HepG2 (cell line): ENCODE data around the gene ZNF414. TPM values are rescaled to one million over a fixed set of nuclear protein-coding genes. Genes with fewer than 3 reads are reported as not detected.

Source experiments
- BORCS8-MEF2B ChIP-seq: sonication (generic); formaldehyde crosslinking; IDR thresholded peaks from 2 replicates; pipeline ENCODE4 v1.8.0; 2022; ENCODE audit warnings: mild to moderate bottlenecking, missing genetic modification reagents
- DNMT1 ChIP-seq: sonication (generic); formaldehyde crosslinking; IDR thresholded peaks from 2 replicates; pipeline ENCODE4 v1.5.1; 2020; ENCODE audit warnings: mild to moderate bottlenecking, missing genetic modification reagents
- DNMT3B ChIP-seq: conservative IDR thresholded peaks from 2 replicates; pipeline ENCODE4 v1.6.1; 2016; ENCODE audit warnings: missing biosample characterization, control low read depth
- FLYWCH1 ChIP-seq: sonication (generic); formaldehyde crosslinking; IDR thresholded peaks from 2 replicates; pipeline ENCODE4 v1.8.1; 2023; ENCODE audit warnings: mild to moderate bottlenecking, missing genetic modification reagents
- HDAC2 ChIP-seq: sonication (generic); formaldehyde crosslinking; IDR thresholded peaks from 2 replicates; pipeline ENCODE4 v1.4.0; 2020; ENCODE audit warnings: missing genetic modification reagents
- MBNL3 ChIP-seq: fragments of 250-450 bp; sonication (Bioruptor Pico); conservative IDR thresholded peaks from 2 replicates; pipeline ENCODE4 v1.8.0; 2022; ENCODE audit warnings: mild to moderate bottlenecking, inconsistent platforms
- RCOR2 ChIP-seq: IDR thresholded peaks from 2 replicates; pipeline ENCODE4 v1.6.1; 2016; ENCODE audit warnings: missing biosample characterization, missing genetic modification reagents
- ZFP41 ChIP-seq: sonication (generic); formaldehyde crosslinking; IDR thresholded peaks from 2 replicates; pipeline ENCODE4 v1.4.0; 2020; ENCODE audit warnings: mild to moderate bottlenecking, missing genetic modification reagents, borderline replicate concordance
- ZMYM3 ChIP-seq: sonication (generic); formaldehyde crosslinking; IDR thresholded peaks from 2 replicates; pipeline ENCODE4 v1.5.1; 2020; ENCODE audit warnings: mild to moderate bottlenecking, missing genetic modification reagents
- ZNF24 ChIP-seq: fragments of 450-650 bp; IDR thresholded peaks from 2 replicates; pipeline ENCODE4 v1.6.1; 2017; ENCODE audit warnings: antibody characterized with exemption, mild to moderate bottlenecking
- ZNF260 ChIP-seq: sonication (generic); formaldehyde crosslinking; IDR thresholded peaks from 2 replicates; pipeline ENCODE4 v1.4.0; 2020; ENCODE audit warnings: missing genetic modification reagents, low read depth, mild to moderate bottlenecking, borderline replicate concordance
- ZNF326 ChIP-seq: sonication (generic); formaldehyde crosslinking; IDR thresholded peaks from 2 replicates; pipeline ENCODE4 v1.4.0; 2020; ENCODE audit warnings: missing genetic modification reagents, borderline replicate concordance
- ZNF331 ChIP-seq: sonication (generic); formaldehyde crosslinking; IDR thresholded peaks from 2 replicates; pipeline ENCODE4 v1.4.0; 2020; ENCODE audit warnings: missing genetic modification reagents
- ZNF343 ChIP-seq: sonication (generic); formaldehyde crosslinking; IDR thresholded peaks from 2 replicates; pipeline ENCODE4 v1.4.0; 2020; ENCODE audit warnings: mild to moderate bottlenecking, missing genetic modification reagents
- ZNF354B ChIP-seq: sonication (generic); formaldehyde crosslinking; IDR thresholded peaks from 2 replicates; pipeline ENCODE4 v1.8.0; 2022; ENCODE audit warnings: mild to moderate bottlenecking, missing genetic modification reagents
- ZNF570 ChIP-seq: sonication (generic); formaldehyde crosslinking; IDR thresholded peaks from 2 replicates; pipeline ENCODE4 v1.4.0; 2020; ENCODE audit warnings: mild to moderate bottlenecking, missing genetic modification reagents, borderline replicate concordance
- ZNF746 ChIP-seq: sonication (generic); formaldehyde crosslinking; IDR thresholded peaks from 2 replicates; pipeline ENCODE4 v1.8.0; 2022; ENCODE audit warnings: mild to moderate bottlenecking, missing genetic modification reagents
- ZNF773 ChIP-seq: sonication (generic); formaldehyde crosslinking; IDR thresholded peaks from 2 replicates; pipeline ENCODE4 v1.4.0; 2020; ENCODE audit warnings: missing genetic modification reagents, borderline replicate concordance
- ZSCAN9 ChIP-seq: IDR thresholded peaks from 2 replicates; pipeline ENCODE4 v1.6.1; 2016; ENCODE audit warnings: borderline replicate concordance
- polyA plus RNA-seq, 8 experiments: library from polyadenylated mRNA; depleted of rRNA in 3 of 8; stranded (reverse) in 7 of 8; unstranded in 1 of 8; fragments of >200 nt; fragmentation: Illumina TruSeq in 4 of 8; extraction: Trizol in 4 of 8; gene quantifications; 2 replicates each; pipeline versions ENCODE4 v1.2.1 to v1.2.3, GENCODE V29; 2011 to 2016; ENCODE audit warnings: low read depth in 4 of 8, missing spikeins in 1 of 8, mixed read lengths in 1 of 8; ENCODE audit not compliant: insufficient read depth in 1 of 8
- total RNA-seq, 5 experiments: library from RNA; depleted of rRNA; stranded (reverse); fragments of >200 nt; fragmentation: Illumina TruSeq; extraction: Trizol; gene quantifications; 2 replicates each; pipeline ENCODE4 v1.2.3, GENCODE V29; 2016; ENCODE audit warnings: low read depth in 1 of 5
- TF ChIP-seq, protein P1 (sequence below): sonication (generic); formaldehyde crosslinking; IDR thresholded peaks from 2 replicates; pipeline ENCODE4 v1.8.0; 2023; ENCODE audit warnings: mild to moderate bottlenecking, missing genetic modification reagents
- TF ChIP-seq, protein P2 (sequence below): sonication (generic); formaldehyde crosslinking; IDR thresholded peaks from 2 replicates; pipeline ENCODE4 v1.4.0; 2020; ENCODE audit warnings: missing genetic modification reagents
- TF ChIP-seq, protein P3 (sequence below): sonication (generic); formaldehyde crosslinking; IDR thresholded peaks from 2 replicates; pipeline ENCODE4 v1.8.0; 2022; ENCODE audit warnings: mild to moderate bottlenecking, missing genetic modification reagents, borderline replicate concordance
- TF ChIP-seq, protein P4 (sequence below): sonication (generic); formaldehyde crosslinking; IDR thresholded peaks from 2 replicates; pipeline ENCODE4 v1.8.0; 2022; ENCODE audit warnings: low read depth, missing genetic modification reagents

Gene ZNF414
- total and polyA plus RNA-seq, 2 of the 13 experiments (the other 11 are each of a cell fraction or from before 2014, with no cell fraction given): 2.5 to 4.0 TPM

DNA sequence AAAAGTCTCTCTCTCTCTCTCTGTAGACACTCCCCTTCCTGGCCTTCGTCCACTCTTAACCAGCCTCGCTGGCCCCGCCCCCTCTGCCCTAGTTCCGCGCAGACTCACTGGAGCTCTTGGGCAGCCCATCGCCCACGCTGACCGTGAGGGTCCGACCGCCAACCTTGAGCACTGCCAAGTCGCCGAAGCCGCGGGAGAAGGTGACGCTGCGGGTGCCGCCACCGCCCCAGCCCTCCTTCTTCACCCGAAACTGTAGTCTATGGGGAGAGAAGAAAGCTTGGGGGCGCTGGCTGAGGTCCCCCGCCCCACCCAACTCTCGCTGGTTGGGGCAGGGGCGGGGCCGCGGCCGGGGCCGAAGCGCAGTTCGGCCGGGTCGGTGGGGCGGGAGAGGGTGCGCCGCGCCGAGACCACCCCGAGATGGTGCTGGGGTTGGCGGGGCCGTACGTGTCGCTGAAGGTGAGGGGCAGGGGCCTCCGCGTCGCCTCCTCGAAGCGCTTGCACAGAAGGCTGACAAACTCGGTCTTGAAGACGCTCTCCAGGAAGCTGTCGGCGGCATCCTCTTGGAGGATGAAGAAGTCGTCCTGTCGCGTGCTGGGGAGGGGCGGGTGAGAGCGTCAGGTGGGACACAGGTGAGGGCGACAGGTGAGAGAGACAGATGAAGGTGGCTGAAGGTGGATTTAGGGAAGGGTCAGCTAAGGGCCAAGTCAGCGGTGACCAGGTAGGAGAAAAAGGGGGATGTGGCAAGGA lies 12.6 kb upstream of the ZNF414 start (continued):
- TF ChIP-seq, protein P1, sequence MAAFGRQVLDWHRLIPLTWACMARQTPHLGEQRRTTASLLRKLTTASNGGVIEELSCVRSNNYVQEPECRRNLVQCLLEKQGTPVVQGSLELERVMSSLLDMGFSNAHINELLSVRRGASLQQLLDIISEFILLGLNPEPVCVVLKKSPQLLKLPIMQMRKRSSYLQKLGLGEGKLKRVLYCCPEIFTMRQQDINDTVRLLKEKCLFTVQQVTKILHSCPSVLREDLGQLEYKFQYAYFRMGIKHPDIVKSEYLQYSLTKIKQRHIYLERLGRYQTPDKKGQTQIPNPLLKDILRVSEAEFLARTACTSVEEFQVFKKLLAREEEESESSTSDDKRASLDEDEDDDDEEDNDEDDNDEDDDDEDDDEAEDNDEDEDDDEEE (CRISPR knock-in tag): no peak
- no peak for TF ChIP-seq ZNF570 (CRISPR knock-in tag)
- no peak for TF ChIP-seq ZFP41 (CRISPR knock-in tag)
- TF ChIP-seq RCOR2 (CRISPR knock-in tag): no peak
- no peak for TF ChIP-seq ZNF326 (CRISPR knock-in tag)
- no peak for TF ChIP-seq ZNF260 (CRISPR knock-in tag)
- TF ChIP-seq, protein P2, sequence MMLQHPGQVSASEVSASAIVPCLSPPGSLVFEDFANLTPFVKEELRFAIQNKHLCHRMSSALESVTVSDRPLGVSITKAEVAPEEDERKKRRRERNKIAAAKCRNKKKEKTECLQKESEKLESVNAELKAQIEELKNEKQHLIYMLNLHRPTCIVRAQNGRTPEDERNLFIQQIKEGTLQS (CRISPR knock-in tag): no peak
- TF ChIP-seq DNMT1 (CRISPR knock-in tag): 0 out of 2 replicates have a peak, but pooled peaks have one; percentile 27
- no peak for TF ChIP-seq HDAC2 (CRISPR knock-in tag)
- TF ChIP-seq ZSCAN9 (CRISPR knock-in tag): no peak
- no peak for TF ChIP-seq FLYWCH1
- TF ChIP-seq, protein P3, sequence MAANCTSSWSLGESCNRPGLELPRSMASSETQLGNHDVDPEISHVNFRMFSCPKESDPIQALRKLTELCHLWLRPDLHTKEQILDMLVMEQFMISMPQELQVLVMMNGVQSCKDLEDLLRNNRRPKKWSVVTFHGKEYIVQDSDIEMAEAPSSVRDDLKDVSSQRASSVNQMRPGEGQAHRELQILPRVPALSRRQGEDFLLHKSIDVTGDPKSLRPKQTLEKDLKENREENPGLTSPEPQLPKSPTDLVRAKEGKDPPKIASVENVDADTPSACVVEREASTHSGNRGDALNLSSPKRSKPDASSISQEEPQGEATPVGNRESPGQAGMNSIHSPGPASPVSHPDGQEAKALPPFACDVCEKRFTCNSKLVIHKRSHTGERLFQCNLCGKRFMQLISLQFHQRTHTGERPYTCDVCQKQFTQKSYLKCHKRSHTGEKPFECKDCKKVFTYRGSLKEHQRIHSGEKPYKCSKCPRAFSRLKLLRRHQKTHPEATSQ (CRISPR knock-in tag): no peak
- TF ChIP-seq ZMYM3 (CRISPR knock-in tag): no peak; the same call in 1 of the 2 replicates
- TF ChIP-seq, protein P4, sequence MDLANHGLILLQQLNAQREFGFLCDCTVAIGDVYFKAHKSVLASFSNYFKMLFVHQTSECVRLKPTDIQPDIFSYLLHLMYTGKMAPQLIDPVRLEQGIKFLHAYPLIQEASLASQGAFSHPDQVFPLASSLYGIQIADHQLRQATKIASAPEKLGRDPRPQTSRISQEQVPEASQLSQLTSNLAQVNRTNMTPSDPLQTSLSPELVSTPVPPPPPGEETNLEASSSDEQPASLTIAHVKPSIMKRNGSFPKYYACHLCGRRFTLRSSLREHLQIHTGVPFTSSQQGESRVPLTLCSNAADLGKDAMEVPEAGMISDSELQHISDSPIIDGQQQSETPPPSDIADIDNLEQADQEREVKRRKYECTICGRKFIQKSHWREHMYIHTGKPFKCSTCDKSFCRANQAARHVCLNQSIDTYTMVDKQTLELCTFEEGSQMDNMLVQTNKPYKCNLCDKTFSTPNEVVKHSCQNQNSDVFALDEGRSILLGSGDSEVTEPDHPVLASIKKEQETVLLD (CRISPR knock-in tag): no peak
- TF ChIP-seq ZNF773 (CRISPR knock-in tag): no peak
- TF ChIP-seq ZNF354B (CRISPR knock-in tag): no peak
- TF ChIP-seq ZNF746 (CRISPR knock-in tag): no peak; the same call in 1 of the 2 replicates
- TF ChIP-seq ZNF343 (CRISPR knock-in tag): no peak
- no peak for TF ChIP-seq ZNF24
- TF ChIP-seq BORCS8-MEF2B (CRISPR knock-in tag): peak; percentile 19; the same call in 1 of the 2 replicates
- TF ChIP-seq DNMT3B (CRISPR knock-in tag): no peak
- no peak for TF ChIP-seq MBNL3
- no peak for TF ChIP-seq ZNF331 (CRISPR knock-in tag)
